GM20000 (cell line): ENCODE results near the gene CLTA.

ENCODE experiments used
- DNase-seq: peaks from one replicate; pipeline ENCODE4 v3.0.0; 2012; ENCODE audit warnings: low spot score
- TF ChIP-seq, protein P1 (sequence below): IDR thresholded peaks from 2 replicates; pipeline ENCODE4 v1.5.1; 2012; ENCODE audit warnings: mild to moderate bottlenecking, control low read depth; ENCODE audit errors: extremely low read depth, missing control alignments

The CLTA gene

GRCh38 chr9:36146651-36147050 is 44.1 kb upstream of the CLTA start:
- TF ChIP-seq, protein P1, sequence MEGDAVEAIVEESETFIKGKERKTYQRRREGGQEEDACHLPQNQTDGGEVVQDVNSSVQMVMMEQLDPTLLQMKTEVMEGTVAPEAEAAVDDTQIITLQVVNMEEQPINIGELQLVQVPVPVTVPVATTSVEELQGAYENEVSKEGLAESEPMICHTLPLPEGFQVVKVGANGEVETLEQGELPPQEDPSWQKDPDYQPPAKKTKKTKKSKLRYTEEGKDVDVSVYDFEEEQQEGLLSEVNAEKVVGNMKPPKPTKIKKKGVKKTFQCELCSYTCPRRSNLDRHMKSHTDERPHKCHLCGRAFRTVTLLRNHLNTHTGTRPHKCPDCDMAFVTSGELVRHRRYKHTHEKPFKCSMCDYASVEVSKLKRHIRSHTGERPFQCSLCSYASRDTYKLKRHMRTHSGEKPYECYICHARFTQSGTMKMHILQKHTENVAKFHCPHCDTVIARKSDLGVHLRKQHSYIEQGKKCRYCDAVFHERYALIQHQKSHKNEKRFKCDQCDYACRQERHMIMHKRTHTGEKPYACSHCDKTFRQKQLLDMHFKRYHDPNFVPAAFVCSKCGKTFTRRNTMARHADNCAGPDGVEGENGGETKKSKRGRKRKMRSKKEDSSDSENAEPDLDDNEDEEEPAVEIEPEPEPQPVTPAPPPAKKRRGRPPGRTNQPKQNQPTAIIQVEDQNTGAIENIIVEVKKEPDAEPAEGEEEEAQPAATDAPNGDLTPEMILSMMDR, result no peak
- DNase-seq, result no peak

- TF ChIP-seq, protein P1, result no peak
- no peak for DNase-seq
These were observed 43.1 kb upstream of the CLTA start for GRCh38 chr9:36147441-36148175.

DNA sequence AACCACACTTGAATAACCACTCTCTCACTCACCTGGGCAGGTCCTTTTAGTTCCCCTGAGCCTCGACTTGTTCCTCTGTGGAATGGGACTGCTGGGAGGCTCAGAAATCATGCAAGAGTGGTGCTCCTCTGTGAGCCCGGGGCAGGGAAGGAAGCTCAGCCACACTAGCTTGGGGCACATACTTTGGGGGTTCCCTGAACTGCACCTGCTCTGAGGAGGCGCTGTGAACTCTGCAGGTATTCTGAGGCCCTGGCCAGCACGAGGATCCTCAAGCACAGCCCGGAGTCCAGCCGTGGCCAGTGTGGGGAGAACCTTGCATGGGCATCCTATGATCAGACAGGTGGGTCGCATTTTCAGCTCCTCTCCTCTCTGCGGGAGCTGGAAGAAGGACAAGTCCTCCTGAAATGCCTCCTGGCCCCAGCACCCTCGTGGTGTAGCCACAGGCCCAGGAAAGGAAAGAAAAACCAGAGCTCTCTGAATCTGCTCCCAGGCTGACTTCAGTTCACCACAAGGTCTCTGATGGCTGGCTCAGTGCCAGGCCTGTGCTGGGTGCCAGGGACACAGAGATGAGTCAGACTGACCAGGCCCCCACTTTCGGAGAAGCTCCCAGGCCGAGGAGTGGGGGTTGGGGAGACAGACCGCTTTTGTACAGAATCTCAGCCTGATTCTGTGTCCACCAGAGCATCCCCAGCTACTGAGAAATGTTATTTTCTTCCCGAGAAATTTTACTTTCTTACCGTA is 42.2 kb upstream of the CLTA start:
- TF ChIP-seq, protein P1, result no peak
- peak; percentile 58 for DNase-seq

DNA sequence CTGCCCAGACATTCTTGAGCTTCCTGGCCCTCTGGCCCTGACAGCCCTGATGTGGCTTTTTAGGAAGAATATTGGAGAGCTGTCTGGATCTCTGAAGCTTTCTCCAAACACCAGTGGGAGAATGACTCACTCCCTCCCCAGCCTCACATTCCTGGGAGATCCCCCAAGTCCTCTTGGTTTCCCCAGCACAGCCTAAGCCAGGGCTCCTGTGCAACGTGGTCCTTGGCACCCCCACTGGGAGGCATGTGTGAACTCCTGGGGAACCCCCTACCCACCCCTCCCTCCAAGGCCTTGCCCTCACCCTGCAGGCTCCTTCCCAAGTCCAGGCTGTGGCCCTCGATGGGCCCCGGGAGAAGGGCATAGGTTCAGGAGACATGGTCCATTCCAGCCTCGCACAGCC is 41.5 kb upstream of the CLTA start:
- TF ChIP-seq, protein P1, result no peak
- no peak for DNase-seq

GRCh38 chr9:36150574-36151315 is 40.0 kb upstream of the CLTA start:
- TF ChIP-seq, protein P1, result no peak
- no peak for DNase-seq

GRCh38 chr9:36151316-36152210 is 39.2 kb upstream of the CLTA start:
- DNase-seq, result peak; percentile 74
- TF ChIP-seq, protein P1, result no peak
